ENCODE data around the gene TASOR2.

DNA sequence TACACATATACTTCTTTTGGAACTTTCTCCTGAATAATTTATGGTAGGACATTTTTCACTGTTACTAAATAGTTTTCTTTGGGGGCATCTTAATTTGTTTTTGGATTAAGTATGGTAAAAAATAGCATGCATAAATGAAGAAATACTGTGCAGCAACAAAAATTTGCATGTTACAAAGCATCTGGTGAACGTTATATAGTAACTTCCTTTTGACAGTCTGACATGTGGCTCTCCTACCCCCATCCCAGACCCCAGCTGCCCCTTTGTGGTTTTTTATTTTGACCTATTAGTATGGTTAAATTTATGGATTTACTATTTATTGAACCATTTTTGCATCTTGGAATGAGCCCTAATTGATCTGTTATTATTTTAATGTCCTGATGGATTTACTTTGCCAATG lies 9.9 kb downstream of the TASOR2 start:
- TF ChIP-seq, protein P1, sequence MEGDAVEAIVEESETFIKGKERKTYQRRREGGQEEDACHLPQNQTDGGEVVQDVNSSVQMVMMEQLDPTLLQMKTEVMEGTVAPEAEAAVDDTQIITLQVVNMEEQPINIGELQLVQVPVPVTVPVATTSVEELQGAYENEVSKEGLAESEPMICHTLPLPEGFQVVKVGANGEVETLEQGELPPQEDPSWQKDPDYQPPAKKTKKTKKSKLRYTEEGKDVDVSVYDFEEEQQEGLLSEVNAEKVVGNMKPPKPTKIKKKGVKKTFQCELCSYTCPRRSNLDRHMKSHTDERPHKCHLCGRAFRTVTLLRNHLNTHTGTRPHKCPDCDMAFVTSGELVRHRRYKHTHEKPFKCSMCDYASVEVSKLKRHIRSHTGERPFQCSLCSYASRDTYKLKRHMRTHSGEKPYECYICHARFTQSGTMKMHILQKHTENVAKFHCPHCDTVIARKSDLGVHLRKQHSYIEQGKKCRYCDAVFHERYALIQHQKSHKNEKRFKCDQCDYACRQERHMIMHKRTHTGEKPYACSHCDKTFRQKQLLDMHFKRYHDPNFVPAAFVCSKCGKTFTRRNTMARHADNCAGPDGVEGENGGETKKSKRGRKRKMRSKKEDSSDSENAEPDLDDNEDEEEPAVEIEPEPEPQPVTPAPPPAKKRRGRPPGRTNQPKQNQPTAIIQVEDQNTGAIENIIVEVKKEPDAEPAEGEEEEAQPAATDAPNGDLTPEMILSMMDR (optimal IDR thresholded peaks at IDR 0.05 in 1 of 3, IDR thresholded peaks at IDR 0.05 in 1 of 3, conservative IDR thresholded peaks at IDR 0.05 in 1 of 3; ENCODE audit: extremely low read depth in 1 of 3, insufficient read depth in 2 of 3, low read length in 3 of 3): no peak
- no peak for TF ChIP-seq EZH2 (IDR thresholded peaks at IDR 0.05; ENCODE audit: low read length)

All from keratinocyte (primary cell).